B cell (primary cell): ENCODE data around the gene SPTA1. TPM values are rescaled to one million over a fixed set of nuclear protein-coding genes. Genes with fewer than 3 reads are reported as not detected.

Experiments
- ATAC-seq: fragments of 200-7000 bp; cut with Tn5 transposase; one replicate; pipeline ENCODE4 v1.10.0; 2021; ENCODE audit warnings: low read depth, mild to moderate bottlenecking, moderate number of reproducible peaks, moderate library complexity
- CTCF ChIA-PET: fragments of 350-600 bp; sonication (Branson Sonifier 250); formaldehyde crosslinking; loops from one replicate; lab custom pipeline; 2021; ENCODE audit warnings: antibody characterized with exemption, inconsistent platforms; lab: Charles Lee
- POLR2A ChIA-PET: fragments of 350-600 bp; sonication (Branson Sonifier 250); formaldehyde crosslinking; loops from one replicate; lab custom pipeline; 2021; ENCODE audit warnings: antibody characterized with exemption; lab: Charles Lee
- DNase-seq: peaks from one replicate; pipeline ENCODE4 v3.0.0; 2013
- H2AFZ ChIP-seq: 2 replicates; pipeline ENCODE4 v1.6.1; 2012; ENCODE audit warnings: mild to moderate bottlenecking, low read depth, low read length; ENCODE audit not compliant: insufficient read depth, poor library complexity, severe bottlenecking
- H3K27ac ChIP-seq, 2 donors: 1 replicate in 1 of 2; 2 replicates in 1 of 2; pipeline ENCODE4 v1.5.1; 2012 to 2013; ENCODE audit warnings: low read length in 2 of 2, mild to moderate bottlenecking in 2 of 2, moderate library complexity in 1 of 2
- H3K27me3 ChIP-seq, 4 experiments: fragments of 200-600 bp in 1 of 4; sonication (generic) in 1 of 4; replicated peaks in 1 of 4; 1 replicate in 2 of 4; 2 replicates in 2 of 4; pipeline versions ENCODE4 v1.6.1 to v1.7.0; 2013 to 2016; ENCODE audit warnings: low read length in 3 of 4, mild to moderate bottlenecking in 2 of 4, mixed read lengths in 1 of 4, moderate library complexity in 1 of 4; ENCODE audit not compliant: insufficient read depth in 4 of 4, control insufficient read depth in 3 of 4; ENCODE audit errors: control extremely low read depth in 1 of 4
- H3K36me3 ChIP-seq, 2 experiments: replicated peaks in 1 of 2; 1 replicate in 1 of 2; 2 replicates in 1 of 2; pipeline versions ENCODE4 v1.6.1 to v1.7.1; 2013; ENCODE audit warnings: low read length in 1 of 2; ENCODE audit not compliant: insufficient read depth in 2 of 2, control insufficient read depth in 1 of 2; ENCODE audit errors: control extremely low read depth in 1 of 2, extremely low read depth in 1 of 2
- H3K4me1 ChIP-seq, 2 donors: fragments of 200-600 bp in 1 of 2; sonication (generic) in 1 of 2; 1 replicate in 1 of 2; 2 replicates in 1 of 2; pipeline versions ENCODE4 v1.5.1 to v1.6.1; 2013 to 2017; ENCODE audit warnings: low read length in 2 of 2; ENCODE audit not compliant: control insufficient read depth in 2 of 2, insufficient read depth in 2 of 2
- H3K4me2 ChIP-seq: replicated peaks from 2 replicates; pipeline ENCODE3; 2012; ENCODE audit warnings: mild to moderate bottlenecking, low read depth, low read length; ENCODE audit not compliant: poor library complexity, severe bottlenecking
- H3K4me3 ChIP-seq, 5 experiments: fragments of 200-600 bp in 1 of 5; sonication (generic) in 1 of 5; 1 replicate in 3 of 5; 2 replicates in 2 of 5; pipeline versions ENCODE4 v1.5.1 to v1.7.0; 2011 to 2016; ENCODE audit warnings: low read length in 4 of 5, mild to moderate bottlenecking in 4 of 5, low read depth in 2 of 5, control low read depth in 1 of 5, moderate library complexity in 1 of 5; ENCODE audit not compliant: insufficient read depth in 1 of 5; ENCODE audit errors: control extremely low read depth in 1 of 5, extremely low read depth in 1 of 5
- H3K79me2 ChIP-seq: fragments of 200-600 bp; sonication (generic); one replicate; pipeline ENCODE4 v1.6.0; 2016; ENCODE audit warnings: low read length; ENCODE audit not compliant: control insufficient read depth, insufficient read depth
- H3K9ac ChIP-seq: fragments of 200-600 bp; sonication (generic); 2 replicates; pipeline ENCODE4 v1.6.1; 2017; ENCODE audit warnings: mild to moderate bottlenecking, low read length, moderate library complexity
- H3K9me3 ChIP-seq, 3 donors: one replicate each; pipeline versions ENCODE4 v1.6.1 to v1.7.1; 2013; ENCODE audit warnings: low read length in 2 of 3; ENCODE audit not compliant: control insufficient read depth in 2 of 3, insufficient read depth in 1 of 3; ENCODE audit errors: control extremely low read depth in 1 of 3
- H4K20me1 ChIP-seq: 2 replicates; pipeline ENCODE4 v1.6.0; 2012; ENCODE audit warnings: mild to moderate bottlenecking, low read length; ENCODE audit not compliant: insufficient read depth, control insufficient read depth, poor library complexity, severe bottlenecking
- H3K27ac Mint-ChIP-seq: one replicate; pipeline ENCODE4 v1.8.0; 2021; ENCODE audit warnings: mixed read lengths
- H3K27me3 Mint-ChIP-seq: one replicate; pipeline ENCODE4 v1.8.0; 2021; ENCODE audit warnings: mixed read lengths
- H3K4me1 Mint-ChIP-seq: one replicate; pipeline ENCODE4 v1.8.0; 2021; ENCODE audit warnings: mixed read lengths
- H3K4me3 Mint-ChIP-seq: one replicate; pipeline ENCODE4 v1.8.0; 2021; ENCODE audit warnings: mixed read lengths
- H3K9me3 Mint-ChIP-seq: one replicate; pipeline ENCODE4 v1.8.0; 2022; ENCODE audit warnings: mixed read lengths; ENCODE audit not compliant: insufficient read depth
- EZH2 ChIP-seq: IDR thresholded peaks from 2 replicates; pipeline ENCODE4 v1.6.1; 2012; ENCODE audit warnings: borderline replicate concordance, low read depth, mild to moderate bottlenecking, moderate library complexity, low read length; ENCODE audit not compliant: insufficient read depth, poor library complexity, severe bottlenecking
- WGBS: methylation state at CpG from one replicate; pipeline ENCODE4 v1.1.5; 2013; ENCODE audit warnings: missing lambda C conversion rate; ENCODE audit not compliant: insufficient coverage; 5-methylcytosine and 5-hydroxymethylcytosine counted together
- intact Hi-C: fragments of 100-400 bp; cut with micrococcal nuclease; formaldehyde crosslinking; loops from one replicate; pipeline ENCODE4 v1.10.0; 2022
- polyA plus RNA-seq: library from polyadenylated mRNA; depleted of rRNA; stranded (reverse); fragments of >200 nt; gene quantifications from 2 replicates; pipeline ENCODE4 v1.2.3, GENCODE V29; 2012
- total RNA-seq, 2 donors: library from RNA; stranded (reverse); fragments of 120-200 nt in 1 of 2; gene quantifications; 1 replicate in 1 of 2; 2 replicates in 1 of 2; pipeline versions ENCODE4 v1.2.3 to v1.2.4, GENCODE V29; 2013 to 2022
- TF ChIP-seq, protein P1 (sequence below): fragments of 200-600 bp; IDR thresholded peaks from one replicate; pipeline ENCODE4 v1.8.0; 2022; ENCODE audit warnings: antibody characterized with exemption, mild to moderate bottlenecking

The SPTA1 gene
- total and polyA plus RNA-seq, 2 donors (not counting 1 experiment from before 2014, with no cell fraction given): 0.21 TPM; not detected in 1

DNA sequence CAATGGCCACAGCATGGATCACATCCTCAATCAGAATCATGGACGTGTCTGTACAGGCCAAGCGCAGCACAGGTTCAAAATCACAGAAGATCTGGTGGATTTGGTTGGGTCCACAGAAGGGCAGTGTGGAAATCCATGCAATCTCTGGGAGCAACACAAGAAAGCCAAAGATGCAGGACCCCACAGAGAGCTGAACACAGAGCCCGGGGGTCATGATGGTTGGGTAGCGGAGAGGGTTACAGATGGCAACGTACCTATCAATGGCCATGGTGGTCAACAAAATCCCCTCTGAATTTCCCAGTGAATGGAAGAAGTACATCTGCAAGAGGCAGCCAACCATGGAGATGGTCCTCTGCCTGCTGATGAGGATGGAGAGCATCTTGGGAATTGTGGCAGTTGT lies 37.9 kb upstream of the SPTA1 start:
- no peak overlapping the region for H3K9ac ChIP-seq
- no peaks in the 10 kb centered on the region for H3K79me2 ChIP-seq
- no peaks in the 10 kb centered on the region for H3K4me1 ChIP-seq
- no peak overlapping the region for H3K4me2 ChIP-seq
- H2AFZ ChIP-seq: no peak overlapping the region
- Mint-ChIP-seq H3K4me1 (no peaks in the 10 kb centered on the region), H3K27ac (no peak overlapping the region), H3K9me3 (no peaks in the 10 kb centered on the region), H3K4me3 (no peak overlapping the region), H3K27me3 (peaks cover 30% of the 10 kb centered on the region)
- CTCF ChIA-PET: no interaction called here
- intact Hi-C loops: no loop called here
- H3K4me3 ChIP-seq: no peak overlapping the region
- POLR2A ChIA-PET: no interaction called here
- H3K27me3 ChIP-seq: peaks cover 0 to 10% (median 0%) of the 10 kb centered on the region in 4 experiments
- H4K20me1 ChIP-seq: no peaks in the 10 kb centered on the region
- no peak for DNase-seq
- no peaks in the 10 kb centered on the region for H3K36me3 ChIP-seq
- no peaks in the 10 kb centered on the region for H3K9me3 ChIP-seq
- no peak for ATAC-seq
- no peak overlapping the region for H3K27ac ChIP-seq
- WGBS: 98% methylated on average over 4 of the region's 5 CpGs
- no peak for TF ChIP-seq EZH2
- TF ChIP-seq, protein P1, sequence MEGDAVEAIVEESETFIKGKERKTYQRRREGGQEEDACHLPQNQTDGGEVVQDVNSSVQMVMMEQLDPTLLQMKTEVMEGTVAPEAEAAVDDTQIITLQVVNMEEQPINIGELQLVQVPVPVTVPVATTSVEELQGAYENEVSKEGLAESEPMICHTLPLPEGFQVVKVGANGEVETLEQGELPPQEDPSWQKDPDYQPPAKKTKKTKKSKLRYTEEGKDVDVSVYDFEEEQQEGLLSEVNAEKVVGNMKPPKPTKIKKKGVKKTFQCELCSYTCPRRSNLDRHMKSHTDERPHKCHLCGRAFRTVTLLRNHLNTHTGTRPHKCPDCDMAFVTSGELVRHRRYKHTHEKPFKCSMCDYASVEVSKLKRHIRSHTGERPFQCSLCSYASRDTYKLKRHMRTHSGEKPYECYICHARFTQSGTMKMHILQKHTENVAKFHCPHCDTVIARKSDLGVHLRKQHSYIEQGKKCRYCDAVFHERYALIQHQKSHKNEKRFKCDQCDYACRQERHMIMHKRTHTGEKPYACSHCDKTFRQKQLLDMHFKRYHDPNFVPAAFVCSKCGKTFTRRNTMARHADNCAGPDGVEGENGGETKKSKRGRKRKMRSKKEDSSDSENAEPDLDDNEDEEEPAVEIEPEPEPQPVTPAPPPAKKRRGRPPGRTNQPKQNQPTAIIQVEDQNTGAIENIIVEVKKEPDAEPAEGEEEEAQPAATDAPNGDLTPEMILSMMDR: no peak

DNA sequence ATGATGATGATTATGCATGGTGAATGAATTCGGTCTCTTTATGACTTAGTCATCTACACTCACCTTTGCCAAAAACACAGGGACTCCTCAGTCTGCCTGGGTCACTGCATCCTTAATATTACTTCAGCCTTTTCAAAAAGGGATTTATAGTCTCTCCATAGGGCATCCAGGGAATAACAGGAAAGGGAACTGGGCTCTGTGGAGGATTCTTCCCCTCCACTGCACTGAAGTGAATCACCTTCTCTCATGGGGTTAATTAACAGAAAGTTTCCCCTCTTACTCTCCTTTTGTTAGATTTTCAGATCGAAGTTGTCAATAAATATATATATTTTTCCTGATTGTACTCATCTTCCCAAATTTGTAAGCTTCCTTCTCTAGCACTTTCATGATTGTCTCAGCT lies 34.1 kb upstream of the SPTA1 start, which contains the start of gene OR6K3:
Gene OR6K3 (minus strand): TSS at position 101 of the 400 bp plus-strand sequence. CDS start 2,605 bp downstream, outside the sequence.
- H3K4me1 ChIP-seq: no peaks in the 10 kb centered on the region
- no peak within 1 kb of the TSS for H2AFZ ChIP-seq
- H3K9me3 ChIP-seq: no peaks in the 10 kb centered on the region
- WGBS: no CpG with 5 or more reads among the region's 2 CpGs
- H3K27me3 ChIP-seq: peaks cover 0 to 5% (median 0%) of the 10 kb centered on the region in 4 experiments
- no peaks in the 10 kb centered on the region for H4K20me1 ChIP-seq
- H3K27ac ChIP-seq: no peak within 1 kb of the TSS
- TF ChIP-seq, protein P1: no peak
- no peak for TF ChIP-seq EZH2
- H3K9me3 Mint-ChIP-seq: no peaks in the 10 kb centered on the region
- H3K36me3 ChIP-seq: no peaks in the 10 kb centered on the region
- no peaks in the 10 kb centered on the region for H3K4me1 Mint-ChIP-seq
- H3K27ac Mint-ChIP-seq: no peak within 1 kb of the TSS
- intact Hi-C loops: no loop called here
- no peak within 1 kb of the TSS for H3K9ac ChIP-seq
- no peaks in the 10 kb centered on the region for H3K79me2 ChIP-seq
- no peak for DNase-seq
- peaks cover 23% of the 10 kb centered on the region for H3K27me3 Mint-ChIP-seq
- H3K4me2 ChIP-seq: no peak within 1 kb of the TSS
- ChIA-PET CTCF (no interaction called here), POLR2A (no interaction called here)
- no peak within 1 kb of the TSS for H3K4me3 Mint-ChIP-seq
- no peak for ATAC-seq
- no peak within 1 kb of the TSS for H3K4me3 ChIP-seq
